HG03354 (cell line): ENCODE results near the gene SNX13.
"Not testable (repeated sequence)": the region's sequence is repeated elsewhere in the genome, so short reads cannot be mapped to it uniquely, and the experiment has no call there.

ENCODE experiments used
- ATAC-seq: cut with Tn5 transposase; IDR thresholded peaks from one replicate; pipeline ENCODE4 v1.9.1; 2021; ENCODE audit warnings: mild to moderate bottlenecking; ENCODE audit not compliant: unreplicated experiment, poor library complexity, severe bottlenecking

SNX13 gene

GRCh38 chr7:17915796-17916195, 24.5 kb downstream of the SNX13 start:
- no peak for ATAC-seq

DNA sequence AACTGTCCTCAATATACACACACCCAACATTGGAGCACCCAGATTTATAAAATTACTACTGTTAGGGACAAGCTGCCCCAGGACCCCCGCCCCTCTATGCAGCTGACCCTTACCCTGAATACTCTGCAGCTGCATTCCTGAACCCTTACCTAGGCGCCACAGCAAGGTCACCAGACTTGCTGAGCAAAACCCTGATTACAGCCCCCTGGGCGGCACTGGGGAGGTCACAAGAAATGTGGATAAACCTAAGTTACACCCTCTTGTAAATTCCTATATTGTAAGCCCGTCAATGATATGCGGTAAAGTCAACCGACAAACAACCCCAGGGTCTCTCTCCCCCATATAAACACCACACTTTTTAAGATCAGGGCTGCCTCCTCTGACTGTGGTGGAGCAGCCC, 25.1 kb downstream of the SNX13 start:
- no peak for ATAC-seq

- ATAC-seq = no peak
These were observed 27.0 kb downstream of the SNX13 start for GRCh38 chr7:17913250-17913649.

DNA sequence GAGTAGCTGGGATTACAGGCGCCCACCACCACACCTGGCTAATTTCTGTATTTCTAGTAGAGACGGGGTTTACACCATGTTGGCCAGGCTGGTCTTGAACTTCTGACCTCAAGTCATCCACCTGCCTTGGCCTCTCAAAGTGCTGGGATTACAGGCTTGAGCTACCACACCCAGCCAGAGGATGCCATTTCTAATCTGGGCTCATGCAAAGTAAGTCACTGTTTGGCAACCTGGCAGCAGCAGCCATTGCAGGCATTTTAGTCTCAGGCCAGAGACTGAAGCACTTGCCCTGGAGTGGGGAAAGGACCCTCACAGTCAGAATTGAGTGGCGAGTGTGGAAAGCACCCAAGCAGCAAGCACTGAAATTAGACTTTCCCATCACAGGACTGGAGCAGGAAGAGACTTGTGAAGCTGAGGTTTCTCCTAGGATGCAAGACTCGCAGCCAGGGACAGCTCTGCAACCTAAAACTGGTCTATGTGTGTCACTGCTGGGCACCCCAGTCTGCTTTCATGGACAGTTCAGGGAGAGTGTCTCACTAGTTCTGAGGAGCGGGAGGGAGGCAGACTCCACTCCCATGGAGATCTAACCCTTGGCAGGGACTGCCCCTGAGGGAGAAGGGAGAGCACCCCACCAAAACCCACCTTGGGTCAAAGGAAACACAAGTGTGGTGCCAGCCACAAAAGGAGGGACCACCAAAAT, 27.6 kb downstream of the SNX13 start:
- ATAC-seq = no peak

GRCh38 chr7:17912050-17912449, 28.2 kb downstream of the SNX13 start:
- ATAC-seq = no peak

DNA sequence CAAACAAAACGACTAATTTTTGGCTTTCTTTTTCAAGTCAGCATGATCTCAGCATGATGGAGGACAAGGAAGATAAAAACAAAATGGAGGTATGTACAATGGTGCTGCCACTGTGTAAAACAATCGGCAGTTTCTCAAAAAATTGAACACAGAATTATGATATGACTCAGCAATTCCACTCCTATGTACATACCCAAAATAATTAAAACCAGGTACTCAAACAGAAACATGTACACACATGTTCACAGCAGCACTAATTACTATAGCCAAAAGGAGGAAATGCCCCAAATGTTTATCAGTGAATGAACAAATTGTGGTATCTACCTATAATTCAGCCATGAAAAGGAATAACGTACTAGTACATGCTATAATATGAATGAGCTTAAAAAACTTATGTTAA, 29.9 kb downstream of the SNX13 start:
- no peak for ATAC-seq

- not testable (repeated sequence) for ATAC-seq
These were observed 31.0 kb downstream of the SNX13 start for GRCh38 chr7:17909310-17909709.

GRCh38 chr7:17907014-17907413, 33.3 kb downstream of the SNX13 start:
- ATAC-seq = no peak

GRCh38 chr7:17903337-17903736, 37.0 kb downstream of the SNX13 start:
- no peak for ATAC-seq

DNA sequence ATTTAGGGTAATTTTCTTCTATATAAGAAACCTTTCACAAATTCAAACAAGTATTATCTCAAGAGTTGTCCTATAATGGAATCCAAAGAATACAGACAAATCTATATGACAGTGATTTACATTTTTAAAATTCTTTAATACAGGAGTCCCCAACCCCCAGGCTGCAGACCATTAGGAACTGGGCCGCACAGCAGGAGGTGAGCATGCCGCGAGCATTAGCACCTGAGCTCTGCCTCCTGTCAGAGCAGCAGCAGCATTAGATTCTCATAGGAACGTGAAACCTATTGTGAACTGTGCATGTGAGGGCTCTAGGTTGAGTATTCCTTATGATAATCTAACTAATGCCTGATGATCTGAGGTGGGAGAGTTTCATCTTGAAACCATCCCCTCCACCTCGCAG, 37.7 kb downstream of the SNX13 start:
- ATAC-seq = no peak

- no peak for ATAC-seq
These were observed 39.8 kb downstream of the SNX13 start for GRCh38 chr7:17900464-17900863.

DNA sequence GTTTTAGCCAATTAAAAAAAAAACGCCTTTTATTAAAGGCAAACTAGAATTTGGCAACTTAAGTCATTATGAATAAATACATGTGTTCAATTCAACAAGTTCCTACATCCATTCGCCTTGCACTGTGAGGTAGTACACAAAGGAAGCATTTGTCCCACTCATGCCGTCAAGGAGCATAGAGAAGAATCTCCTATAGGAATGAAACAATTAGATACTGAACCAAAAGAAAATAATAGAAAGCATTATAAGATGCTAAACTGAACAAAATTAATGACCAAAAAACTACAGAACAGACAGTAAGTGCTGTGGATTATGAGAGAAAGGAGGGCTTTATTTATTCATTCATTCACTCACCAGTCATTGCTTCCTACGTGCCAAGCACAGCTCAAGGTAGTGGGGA, 42.2 kb downstream of the SNX13 start:
- ATAC-seq = no peak

DNA sequence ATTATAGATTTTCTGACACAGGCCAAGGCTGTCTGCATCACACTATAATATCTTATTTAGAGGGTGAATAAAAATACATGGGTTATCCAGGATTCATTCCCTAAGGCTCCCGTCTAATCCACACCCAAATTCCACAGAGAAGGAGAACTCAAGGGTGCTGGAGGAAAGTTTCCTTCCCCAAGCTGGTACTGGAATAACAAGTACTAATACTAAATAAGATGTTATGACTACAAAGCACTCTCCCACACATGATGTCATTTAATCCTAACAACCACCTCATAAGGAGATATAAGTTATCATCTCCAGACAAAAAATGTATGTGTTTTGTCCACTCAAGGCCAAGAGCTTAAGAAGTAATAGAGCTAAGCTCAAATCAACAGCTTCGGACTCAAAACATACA, 53.0 kb downstream of the SNX13 start:
- ATAC-seq = no peak

DNA sequence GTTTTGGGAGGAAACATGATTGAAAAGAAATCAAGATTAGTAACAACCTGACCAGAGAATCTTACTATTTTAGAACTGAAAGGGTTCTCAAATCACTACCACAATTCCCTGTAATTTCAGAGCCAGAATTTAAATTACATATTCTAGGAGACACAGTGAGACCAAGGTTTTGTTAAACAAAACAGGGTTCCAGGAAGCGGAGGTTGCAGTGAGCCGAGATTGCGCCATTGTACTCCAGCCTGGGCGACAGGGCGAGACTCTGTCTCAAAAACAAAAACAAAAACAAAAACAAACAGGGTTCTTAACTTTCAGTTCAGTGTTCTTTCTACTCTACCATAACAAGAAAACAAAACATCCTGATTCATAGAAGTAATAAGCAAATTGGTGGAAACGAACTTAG, 57.6 kb downstream of the SNX13 start:
- ATAC-seq = no peak

DNA sequence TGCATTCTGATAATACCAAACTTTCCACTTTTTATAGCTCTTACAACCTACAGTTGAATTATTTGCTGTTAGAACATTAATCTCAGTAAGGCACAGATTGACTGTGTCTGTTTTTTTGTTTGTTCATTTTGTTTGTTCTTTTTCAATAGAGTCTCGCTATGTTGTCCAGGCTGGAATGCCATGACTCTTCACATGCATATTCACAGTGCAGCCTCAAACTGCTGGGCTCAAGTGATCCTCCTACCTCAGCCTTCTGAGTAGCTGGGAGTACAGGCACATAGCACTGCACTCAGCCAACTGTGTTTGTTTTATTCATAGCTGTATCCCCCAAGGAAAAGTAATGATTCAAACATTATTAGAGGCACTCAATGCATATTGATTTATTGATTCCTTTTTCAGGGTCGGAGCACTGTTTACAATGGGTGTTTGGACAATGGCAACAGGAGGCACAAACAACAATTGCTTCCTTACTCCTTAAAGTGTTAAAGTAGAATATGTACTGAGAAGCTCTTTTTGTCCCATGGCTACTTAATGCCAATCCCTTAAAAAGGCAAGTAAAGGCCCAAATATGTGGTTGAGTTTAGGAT, 61.1 kb downstream of the SNX13 start:
- no peak for ATAC-seq

DNA sequence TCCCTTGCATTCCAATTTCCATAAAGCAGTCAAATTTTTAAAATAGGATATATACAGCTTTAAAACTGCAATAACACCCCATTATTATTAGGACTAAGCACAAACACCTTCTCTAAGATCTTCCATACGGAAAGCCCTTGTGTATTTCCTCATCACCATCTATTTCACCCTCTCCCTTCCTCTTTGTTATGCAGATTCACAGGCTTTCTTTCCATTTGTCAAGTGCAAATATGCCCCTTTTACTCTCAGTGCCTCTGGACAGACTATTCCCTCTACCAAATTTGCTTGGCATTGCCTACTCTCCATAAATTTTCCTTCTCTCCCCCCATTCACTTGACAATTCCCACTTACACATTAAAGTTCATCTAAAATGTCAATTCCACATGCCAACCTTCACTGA, 61.7 kb downstream of the SNX13 start:
- no peak for ATAC-seq

DNA sequence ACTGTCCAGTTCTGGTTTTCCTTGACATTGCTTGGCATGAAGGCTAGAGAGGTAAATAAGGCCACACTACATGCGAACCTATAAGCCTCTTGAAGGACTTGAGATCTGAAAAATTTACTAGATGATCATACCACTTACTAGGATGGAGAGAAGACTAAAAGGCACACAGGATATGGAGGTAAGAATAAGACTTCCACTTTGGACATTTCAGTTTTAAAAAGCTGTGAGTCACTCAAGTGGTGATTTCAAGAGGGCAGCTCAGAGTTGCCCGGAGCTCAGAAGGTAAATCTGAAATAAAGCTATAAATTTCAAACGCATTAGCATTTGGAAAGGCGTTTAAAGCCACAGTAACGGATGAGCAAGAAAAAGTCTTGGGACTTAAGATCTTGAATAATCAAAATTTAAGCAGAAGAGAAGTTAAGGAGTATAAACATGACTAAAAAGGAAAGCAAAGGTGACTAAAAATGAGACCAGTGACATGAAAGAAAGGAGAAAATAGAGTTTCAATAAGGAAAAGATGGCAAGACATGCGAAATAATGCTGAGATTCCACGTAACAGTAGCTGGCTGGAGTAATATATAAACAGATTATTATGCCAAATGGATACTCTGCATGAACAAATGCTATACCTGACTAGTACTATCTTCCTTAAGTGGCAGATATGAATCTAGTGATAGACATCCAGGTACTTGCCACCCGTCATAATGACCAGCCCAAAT, 68.3 kb downstream of the SNX13 start:
- no peak for ATAC-seq

DNA sequence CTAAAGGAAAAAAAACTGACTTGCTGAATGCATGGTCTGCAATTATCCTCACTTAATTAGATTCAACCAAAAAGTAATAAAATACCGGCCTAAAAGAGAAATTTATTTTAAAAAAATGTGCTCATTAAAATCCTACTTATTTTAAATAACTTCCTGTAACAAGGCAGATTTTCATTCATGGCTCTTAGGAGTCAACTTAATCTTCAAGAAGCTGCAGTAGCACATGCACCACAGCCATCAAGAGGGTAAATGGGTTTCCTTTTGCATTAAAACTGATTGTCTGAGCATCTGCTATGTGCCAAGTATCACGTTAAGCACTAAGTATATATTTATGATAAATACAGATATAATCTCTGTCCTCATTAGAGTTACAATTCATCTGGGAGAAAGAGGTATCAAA, 69.9 kb downstream of the SNX13 start:
- no peak for ATAC-seq

DNA sequence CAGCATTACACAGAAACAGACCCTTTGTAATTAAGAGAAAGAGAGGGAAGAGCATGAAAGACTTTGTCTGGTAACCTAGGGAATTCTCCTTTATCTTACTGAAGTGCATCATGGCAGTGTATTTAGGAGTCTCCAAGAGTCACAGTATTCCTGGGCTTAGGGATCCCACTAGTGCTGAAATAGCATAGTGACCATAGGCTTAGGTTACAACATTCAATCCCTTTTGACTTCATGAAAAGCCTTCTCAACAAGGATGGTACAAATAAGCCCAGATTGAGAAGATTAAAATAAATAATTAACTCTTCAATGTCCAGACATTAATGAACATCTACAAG, 76.5 kb downstream of the SNX13 start:
- ATAC-seq = no peak

DNA sequence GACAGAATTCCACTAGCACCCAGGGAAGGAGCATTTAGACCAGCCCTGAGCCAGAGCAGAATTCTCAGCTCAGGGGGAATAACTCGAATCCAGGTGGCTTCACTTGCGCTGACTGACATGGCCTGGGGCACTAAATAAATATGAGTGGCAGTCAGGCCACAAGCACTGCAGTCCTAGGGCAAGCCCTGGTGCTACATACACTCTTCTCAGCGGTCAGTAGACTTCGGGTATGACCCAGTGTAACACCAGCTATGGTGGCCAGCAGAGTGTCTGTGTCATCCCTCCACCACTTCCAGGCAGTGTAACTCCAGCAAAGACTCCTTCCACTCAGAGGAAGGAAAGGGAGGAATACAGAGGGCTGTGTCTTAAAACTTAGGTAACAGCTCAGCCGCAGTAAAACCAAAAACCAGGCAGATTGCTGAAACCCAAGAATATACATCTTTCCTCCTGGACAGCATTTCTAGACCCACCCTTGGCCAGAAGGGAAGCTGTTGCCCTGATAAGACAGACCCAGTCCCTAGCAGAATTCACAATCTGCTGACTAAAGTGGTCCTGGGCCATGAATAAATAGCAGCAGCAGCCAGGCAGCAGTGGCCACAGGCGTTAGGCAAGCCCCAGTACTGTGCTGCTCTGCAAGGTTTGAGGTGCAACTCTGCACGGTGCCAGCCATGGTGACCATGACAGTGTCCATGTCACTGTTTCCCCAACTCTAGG, 77.0 kb downstream of the SNX13 start:
- ATAC-seq = no peak

DNA sequence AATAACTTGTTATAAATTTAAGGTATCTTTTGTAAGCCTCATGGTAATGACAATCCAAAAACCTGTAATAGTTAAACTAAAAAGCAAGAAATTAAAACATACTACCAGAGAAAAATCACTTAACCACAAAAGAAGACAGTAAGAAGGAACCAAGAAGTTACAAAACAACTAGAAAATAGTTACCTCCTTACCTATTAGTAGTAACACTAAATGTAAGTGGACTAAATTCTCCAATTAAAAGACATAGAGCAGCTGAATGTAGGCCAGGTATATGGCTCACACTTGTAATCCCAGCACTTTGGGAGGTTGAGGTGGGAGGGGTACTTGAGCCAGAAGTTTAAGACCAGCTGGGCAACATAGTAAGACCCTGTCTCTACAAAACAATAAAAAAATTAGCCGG, 84.0 kb downstream of the SNX13 start:
- ATAC-seq = no peak
